ENCODE results near the gene GK.
"Not testable (repeated sequence)": the region's sequence is repeated elsewhere in the genome, so short reads cannot be mapped to it uniquely, and the experiment has no call there.

The GK gene

GRCh38 chrX:30653415-30654131 lies at the start of gene GK:
GK (plus strand) TSS chrX:30653423; CDS start chrX:30653538, 115 bp downstream.
- no peak for DNase-seq (ENCODE audit: low read depth in 2 of 2)

DNA sequence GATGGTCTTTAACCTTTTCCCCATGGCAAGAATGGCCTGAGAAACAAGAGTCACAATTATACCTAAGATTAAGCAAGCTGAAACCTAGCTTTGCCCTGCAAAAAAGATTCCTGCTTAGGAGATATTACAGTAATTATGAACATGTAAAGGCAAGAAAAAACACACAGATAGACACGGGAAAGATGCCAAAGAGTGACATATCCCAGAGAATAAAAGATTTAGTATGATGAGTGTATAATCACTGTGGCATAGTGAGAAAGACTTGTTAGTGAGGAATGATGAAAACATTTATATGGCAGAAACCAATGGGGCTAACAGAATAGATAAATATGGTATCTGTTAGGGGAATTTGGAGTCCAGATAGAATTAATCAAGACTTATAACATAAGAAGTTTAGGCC lies 46.1 kb upstream of the GK start:
- DNase-seq (ENCODE audit: low read depth in 2 of 2), result no peak

DNA sequence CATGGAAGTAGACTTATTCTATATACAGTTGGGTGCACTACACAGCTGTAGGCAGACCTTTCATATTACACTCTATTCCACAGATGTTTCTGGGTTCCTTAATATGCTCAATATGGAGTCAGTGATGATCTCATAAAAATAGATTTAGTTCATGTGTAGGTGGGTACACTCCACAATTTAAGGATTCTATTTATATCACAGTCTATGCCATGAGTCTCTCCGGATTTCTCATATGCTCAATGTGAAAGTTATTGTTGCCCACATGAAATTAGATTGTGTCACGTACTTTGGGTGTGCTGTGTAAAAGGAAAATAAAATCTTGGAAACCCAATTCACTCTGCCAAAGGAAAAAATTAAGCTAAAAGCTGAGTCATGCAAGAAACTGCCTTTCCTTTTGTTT lies 43.2 kb upstream of the GK start:
- no peak for DNase-seq (ENCODE audit: low read depth in 2 of 2)

DNA sequence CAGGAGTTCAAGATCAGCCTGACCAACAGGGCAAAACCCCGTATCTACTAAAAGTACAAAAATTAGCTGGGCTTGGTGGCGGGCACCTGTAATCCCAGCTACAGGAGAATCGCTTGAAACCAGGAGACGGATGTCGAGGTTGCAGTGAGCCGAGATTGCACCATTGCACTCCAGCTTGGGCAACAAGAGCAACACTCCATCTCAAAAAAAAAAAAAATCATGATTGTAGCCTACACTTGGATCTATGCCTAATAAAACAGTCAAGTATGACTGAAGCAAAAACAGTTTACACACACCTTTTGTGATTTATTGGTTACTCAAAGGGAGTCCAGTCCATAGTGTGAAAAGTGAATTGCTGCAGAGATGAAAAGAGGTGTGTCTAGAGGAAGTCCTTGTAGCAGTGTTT lies 41.0 kb upstream of the GK start:
- DNase-seq (ENCODE audit: low read depth in 2 of 2), result no peak

DNA sequence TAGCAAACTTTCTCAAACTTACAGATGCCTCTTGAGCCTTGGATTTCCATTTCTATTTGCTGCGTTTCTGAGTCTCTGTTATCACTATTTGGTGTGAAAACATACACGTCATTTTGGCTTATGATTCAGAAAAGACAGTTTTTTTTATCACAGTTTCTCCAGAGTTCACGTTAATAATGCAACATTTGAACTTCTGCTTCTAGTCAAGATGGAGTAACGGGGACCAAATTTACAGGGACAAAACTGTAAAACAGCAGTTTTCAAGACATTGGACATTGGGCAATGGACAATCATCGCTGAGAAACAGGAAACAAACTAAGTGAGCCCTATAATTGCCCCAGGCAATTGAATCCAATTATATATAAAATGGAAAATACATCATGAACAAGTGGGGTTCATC lies 39.5 kb upstream of the GK start:
- DNase-seq (ENCODE audit: low read depth in 2 of 2), result no peak

DNA sequence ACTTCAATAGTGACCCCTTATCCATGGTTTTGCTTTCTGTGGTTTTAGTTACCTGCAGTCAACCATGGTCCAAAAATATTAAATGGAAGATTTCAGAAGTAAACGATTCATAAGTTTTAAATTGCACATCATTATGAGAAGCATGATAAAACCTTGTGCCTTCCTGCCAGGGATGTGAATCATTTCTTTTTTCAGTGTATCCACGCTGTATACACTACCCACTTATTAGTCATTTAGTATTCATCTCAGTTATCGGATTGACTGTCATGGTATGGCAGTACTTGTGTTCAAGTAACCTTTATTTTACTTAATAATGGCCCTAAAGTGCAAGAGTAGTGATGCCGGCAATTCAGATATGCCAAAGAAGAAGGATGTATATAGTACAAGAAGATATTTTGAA lies 38.0 kb upstream of the GK start:
- no peak for DNase-seq (ENCODE audit: low read depth in 2 of 2)

- DNase-seq (ENCODE audit: low read depth in 2 of 2), result no peak
Measured at GRCh38 chrX:30618160-30618765, 35.0 kb upstream of the GK start.

GRCh38 chrX:30620125-30620524 lies 33.1 kb upstream of the GK start:
- no peak for DNase-seq (ENCODE audit: low read depth in 2 of 2)

DNA sequence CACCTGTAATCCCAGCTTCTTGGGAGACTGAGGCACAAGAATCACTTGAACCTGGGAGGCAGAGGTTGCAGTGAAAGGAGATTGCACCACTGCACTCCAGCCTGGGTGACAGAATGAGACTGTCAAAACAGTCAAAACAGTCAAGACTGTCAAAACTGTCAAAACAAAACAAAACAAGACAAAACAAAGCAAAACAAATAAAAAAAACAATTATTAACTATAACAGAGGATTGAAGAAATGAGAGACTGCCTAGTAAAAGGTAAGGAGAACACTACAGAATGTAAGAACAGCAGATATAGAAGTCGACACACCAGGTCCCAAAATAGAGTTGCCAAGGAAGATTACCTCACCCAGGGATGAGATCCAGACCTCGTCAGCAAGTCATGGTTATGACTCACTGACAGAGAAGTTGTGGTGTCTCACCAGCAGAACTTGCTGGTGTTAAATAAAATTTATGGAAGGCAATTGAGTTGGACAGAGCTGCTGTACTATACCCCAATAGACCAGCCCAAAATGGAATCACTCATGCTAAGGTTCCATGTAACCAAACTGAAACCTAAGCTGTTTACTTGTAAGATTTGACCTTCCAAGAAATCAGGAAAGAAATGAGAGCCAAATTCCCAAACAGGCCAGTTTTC lies 32.1 kb upstream of the GK start:
- DNase-seq (ENCODE audit: low read depth in 2 of 2), result no peak

DNA sequence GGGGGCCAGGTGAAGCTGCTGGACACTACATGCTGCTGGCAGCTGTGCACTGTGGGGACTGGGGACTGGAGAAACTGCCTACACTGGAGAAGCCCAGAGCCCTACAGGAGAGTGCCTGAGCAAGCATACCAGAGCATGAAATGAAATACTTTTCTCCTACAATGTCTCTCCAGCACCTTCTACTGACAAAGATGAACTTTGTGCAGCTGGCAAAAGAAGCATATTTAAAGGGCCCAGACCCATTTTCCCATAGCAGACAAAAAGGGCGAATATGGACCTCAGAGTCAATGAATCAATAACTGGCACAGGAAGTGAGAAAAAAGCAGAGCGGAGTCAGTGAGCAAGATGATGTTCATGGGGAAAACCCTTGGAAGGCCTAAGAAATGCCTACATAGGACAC lies 30.9 kb upstream of the GK start:
- no peak for DNase-seq (ENCODE audit: low read depth in 2 of 2)

DNA sequence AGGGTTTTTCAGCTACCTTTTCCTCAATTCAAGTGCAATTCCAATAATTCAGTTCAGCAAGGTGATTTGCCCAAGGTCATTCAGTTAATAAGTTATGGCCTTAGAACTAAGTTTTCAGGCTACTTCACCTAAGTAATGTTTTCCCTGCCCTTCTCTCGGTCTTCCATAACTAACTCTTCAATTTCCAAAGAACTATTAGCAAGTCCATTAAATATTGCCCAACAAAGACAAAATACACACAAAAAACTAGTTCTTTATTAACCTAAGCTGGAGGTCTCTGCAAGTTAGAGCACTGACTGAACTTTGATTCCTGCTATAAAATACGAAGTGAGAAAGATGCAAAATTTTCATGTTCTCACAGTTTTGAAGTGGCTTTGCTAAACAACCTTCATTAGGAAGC lies 26.8 kb upstream of the GK start:
- DNase-seq (ENCODE audit: low read depth in 2 of 2), result no peak

DNA sequence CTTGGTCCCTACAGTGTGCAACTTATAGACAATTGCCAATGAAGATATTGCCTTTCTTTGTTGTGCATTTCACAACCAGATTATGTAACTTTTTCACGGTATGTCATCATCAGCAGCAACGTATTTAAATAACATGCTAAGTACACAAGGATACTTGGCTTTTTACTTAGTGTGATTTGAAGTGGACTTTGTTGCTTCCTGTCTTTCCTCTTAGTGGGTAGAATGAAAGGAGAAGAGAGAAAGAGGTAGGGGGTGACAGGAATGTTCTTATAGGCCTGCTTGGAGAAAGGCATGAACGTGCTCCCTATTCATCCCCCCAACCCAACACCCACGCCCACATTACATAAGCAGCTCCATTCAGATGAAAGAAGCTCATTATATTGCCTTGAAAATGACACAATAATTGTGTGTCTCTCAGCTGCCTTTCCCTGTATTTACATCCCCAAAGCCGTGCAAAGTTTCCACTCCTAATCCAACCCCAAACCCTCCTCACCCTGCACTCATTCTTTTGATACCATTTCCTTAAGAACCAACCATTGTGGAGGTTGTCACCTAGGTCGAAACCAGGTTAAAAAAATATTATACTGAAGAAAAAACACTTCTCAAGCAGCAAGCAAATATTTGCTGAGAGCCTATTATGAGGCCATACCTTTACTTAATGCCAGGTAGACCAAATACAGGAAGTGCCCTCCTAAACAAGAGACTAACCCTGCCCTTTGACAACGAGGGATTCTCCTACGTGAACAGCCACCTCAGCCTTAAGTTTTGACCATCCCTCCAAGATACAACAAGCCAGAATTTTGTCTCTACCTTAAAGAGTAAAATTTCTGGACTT lies 25.2 kb upstream of the GK start:
- no peak for DNase-seq (ENCODE audit: low read depth in 2 of 2)

GRCh38 chrX:30634070-30634469 lies 19.2 kb upstream of the GK start:
- not testable (repeated sequence) for DNase-seq (ENCODE audit: low read depth in 2 of 2)

- no peak for DNase-seq (ENCODE audit: low read depth in 2 of 2)
Measured at GRCh38 chrX:30635630-30636029, 17.6 kb upstream of the GK start.

DNA sequence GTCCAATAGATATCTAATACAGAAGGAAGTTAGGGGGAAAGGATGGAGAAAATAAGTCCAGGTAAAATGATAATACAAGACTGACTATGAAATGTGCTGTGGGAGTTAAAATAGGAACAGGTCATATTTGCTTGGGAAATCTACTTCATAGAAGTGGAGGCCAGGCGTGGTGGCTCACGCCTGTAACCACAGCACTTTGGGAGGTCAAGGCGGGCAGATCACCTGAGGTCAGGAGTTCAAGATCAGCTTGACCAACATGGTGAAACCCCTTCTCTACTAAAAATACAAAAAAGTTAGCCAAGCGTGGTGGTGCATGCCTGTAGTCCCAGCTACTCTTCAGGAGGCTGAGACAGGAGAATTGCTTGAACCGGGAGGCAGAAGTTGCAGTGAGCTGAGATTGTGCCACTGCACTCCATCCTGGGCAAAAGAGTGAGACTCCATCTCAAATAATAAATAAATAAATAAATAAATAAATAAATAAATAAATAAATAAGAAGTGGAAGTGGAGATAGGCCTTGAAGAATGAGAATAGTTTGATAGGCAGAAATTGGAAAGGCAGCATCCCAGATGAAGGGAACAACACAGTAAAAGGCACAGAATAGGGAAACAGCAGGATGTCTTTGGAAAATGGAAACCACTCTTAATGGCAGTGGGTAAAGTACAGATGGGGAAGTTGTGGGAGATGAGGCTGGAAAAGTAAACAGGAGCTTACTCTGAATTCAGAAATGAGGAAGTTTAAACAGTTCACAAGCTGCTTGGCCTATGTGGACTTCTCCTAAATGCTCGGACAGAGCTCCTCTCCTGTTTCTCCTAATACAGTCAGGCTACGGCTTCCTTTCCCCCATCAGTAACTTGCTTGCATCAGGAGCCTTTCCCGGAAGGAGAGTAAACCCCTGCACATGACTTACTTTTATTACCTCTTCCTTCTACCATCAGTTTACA lies 15.1 kb upstream of the GK start:
- no peak for DNase-seq (ENCODE audit: low read depth in 2 of 2)

- DNase-seq (ENCODE audit: low read depth in 2 of 2), result not testable (repeated sequence)
Measured at GRCh38 chrX:30639702-30640101, 13.5 kb upstream of the GK start.

- DNase-seq (ENCODE audit: low read depth in 2 of 2), result no peak
Measured at GRCh38 chrX:30642642-30643041, 10.6 kb upstream of the GK start.

- no peak for DNase-seq (ENCODE audit: low read depth in 2 of 2)
Measured at GRCh38 chrX:30643313-30643821, 9.9 kb upstream of the GK start.

GRCh38 chrX:30649859-30650258 lies 3.4 kb upstream of the GK start:
- DNase-seq (ENCODE audit: low read depth in 2 of 2), result no peak

DNA sequence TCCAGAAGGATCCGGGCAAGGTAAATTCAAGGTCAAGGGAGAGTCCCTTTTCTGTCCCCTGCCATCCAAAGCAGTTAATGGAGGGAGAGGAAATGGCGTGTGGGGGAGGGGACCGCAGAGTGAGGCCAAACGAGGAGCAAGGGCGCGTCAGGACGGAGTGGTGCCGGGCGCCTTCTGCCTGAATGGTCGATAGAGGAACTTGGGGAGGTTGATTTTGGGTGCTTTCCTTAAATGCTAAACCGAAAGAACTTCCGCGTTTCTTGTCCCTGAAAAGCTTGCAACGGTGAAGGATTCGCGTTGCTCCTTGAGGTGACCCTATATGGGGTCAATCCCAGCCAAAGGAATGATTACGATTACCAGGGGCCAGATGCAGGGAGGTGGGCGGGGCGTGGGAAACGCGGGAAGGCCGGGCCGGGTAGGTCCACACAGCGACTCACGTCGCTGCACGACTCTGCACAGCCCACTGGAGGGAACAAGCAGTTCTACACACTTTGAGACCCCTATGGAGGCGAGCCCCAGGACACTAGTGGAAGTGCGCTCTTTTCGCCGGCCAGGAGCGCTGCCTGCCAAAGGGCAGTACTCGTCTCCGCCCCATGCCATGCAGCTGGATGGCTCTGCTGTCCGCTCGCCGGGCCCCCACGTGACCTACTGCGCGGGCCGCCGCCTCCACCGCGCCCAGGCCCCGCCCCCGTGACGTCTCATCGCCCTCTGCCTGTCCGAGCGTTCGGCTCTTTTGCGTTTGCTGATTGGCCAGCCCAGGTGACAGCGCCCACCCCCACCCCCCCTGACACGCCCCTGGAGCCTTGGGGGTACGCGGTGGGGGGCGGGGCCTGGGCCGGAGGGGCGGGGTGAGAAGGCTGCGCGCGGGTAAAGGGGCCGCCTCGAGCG lies 452 bp upstream of the GK start:
- DNase-seq (ENCODE audit: low read depth in 2 of 2), result peak; percentile 83 to 85

All from stimulated activated CD4-positive, alpha-beta T cell treated with anti-CD3 and anti-CD28 coated beads, Interleukin-15, amount 100 ng/mL, for 48 hours (primary cell).